Stimulated activated effector memory CD8-positive, alpha-beta T cell treated with anti-CD3 and anti-CD28 coated beads, Interleukin-12 subunit alpha, Interleukin-12 subunit beta, amount 100 ng/mL, for 72 hours (primary cell): ENCODE data around the gene LCN15.

ENCODE experiments used
- ATAC-seq: fragments of 150-1000 bp; cut with Tn5 transposase; 2 replicates; pipeline ENCODE4 v1.10.0; 2021
- DNase-seq, 2 donors: peaks; one replicate each; pipeline ENCODE4 v3.0.0; 2021 to 2022; ENCODE audit warnings: low spot score in 2 of 2
- H3K27ac Mint-ChIP-seq: one replicate; pipeline ENCODE4 v1.8.0; 2022; ENCODE audit warnings: mild to moderate bottlenecking, mixed read lengths
- H3K36me3 Mint-ChIP-seq: one replicate; pipeline ENCODE4 v1.8.0; 2022; ENCODE audit warnings: mild to moderate bottlenecking, mixed read lengths
- H3K4me1 Mint-ChIP-seq: one replicate; pipeline ENCODE4 v1.8.0; 2022; ENCODE audit warnings: mixed read lengths
- H3K4me3 Mint-ChIP-seq: one replicate; pipeline ENCODE4 v1.8.0; 2022; ENCODE audit warnings: mild to moderate bottlenecking, mixed read lengths
- H3K9me3 Mint-ChIP-seq: one replicate; pipeline ENCODE4 v1.8.0; 2022; ENCODE audit warnings: mixed read lengths

LCN15 gene

DNA sequence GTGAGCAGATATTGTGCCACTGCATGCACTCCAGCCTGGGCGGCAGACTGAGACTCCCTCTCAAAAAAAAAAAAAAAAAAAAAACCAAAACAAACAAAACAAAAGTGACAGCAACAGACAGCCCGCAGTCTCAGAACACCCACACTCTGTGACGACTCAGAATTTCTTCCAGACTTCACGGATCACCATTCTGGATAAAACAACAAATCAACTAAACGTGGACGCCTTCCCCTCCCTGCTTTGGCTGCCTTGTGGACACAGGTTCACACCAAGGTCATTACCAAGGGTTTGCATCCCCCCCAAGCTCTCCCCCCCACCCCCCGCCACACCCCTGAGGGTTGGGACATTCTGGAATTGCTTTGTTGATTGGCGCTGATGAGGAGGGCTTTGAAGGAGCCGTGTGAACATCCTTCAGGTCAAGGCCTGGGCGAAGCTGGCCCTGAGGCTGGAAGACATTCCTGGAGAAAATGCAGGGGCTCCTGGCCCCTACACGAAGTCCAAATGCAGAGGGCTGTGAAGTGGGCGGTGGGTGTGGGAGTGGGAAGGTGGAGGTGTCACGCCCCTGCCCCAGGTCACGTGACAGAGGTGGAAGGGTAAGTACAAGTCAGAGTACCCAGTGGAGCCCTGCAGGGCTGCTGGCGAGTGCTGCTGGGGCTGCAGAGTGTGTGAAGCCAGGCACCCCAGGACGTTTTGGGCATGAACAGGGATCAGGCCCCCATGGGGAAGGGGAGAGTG lies 31.7 kb downstream of the LCN15 start:
- no peak for DNase-seq
- no peak for ATAC-seq
- no peak overlapping the region for H3K4me3 Mint-ChIP-seq
- H3K36me3 Mint-ChIP-seq: peaks cover 12% of the 10 kb centered on the region
- no peak overlapping the region for H3K27ac Mint-ChIP-seq
- peaks cover 6% of the 10 kb centered on the region for H3K4me1 Mint-ChIP-seq
- H3K9me3 Mint-ChIP-seq: no peaks in the 10 kb centered on the region

DNA sequence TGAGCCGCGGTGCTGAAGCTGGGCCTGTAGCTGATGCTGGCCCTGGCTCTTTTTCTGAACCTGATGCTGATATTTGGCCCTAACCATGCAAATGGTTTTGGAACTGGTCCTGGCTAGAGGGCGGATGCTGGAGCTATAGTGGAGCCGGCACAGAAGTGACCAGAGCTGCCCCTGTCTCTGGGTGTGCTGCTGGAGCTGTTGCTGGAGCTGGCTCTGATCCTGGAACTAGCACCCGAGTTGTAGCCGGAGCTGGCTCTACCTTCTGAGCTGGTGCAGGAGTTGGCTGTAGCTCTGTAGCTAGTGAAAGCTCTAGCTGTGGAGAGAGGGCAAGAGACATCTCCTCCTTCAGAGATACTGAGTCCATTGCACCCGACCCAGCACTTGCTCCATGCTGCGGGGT lies 34.4 kb downstream of the LCN15 start:
- H3K9me3 Mint-ChIP-seq: no peaks in the 10 kb centered on the region
- ATAC-seq: no peak
- peaks cover 38% of the 10 kb centered on the region for H3K36me3 Mint-ChIP-seq
- peaks cover 16% of the 10 kb centered on the region for H3K4me1 Mint-ChIP-seq
- H3K27ac Mint-ChIP-seq: no peak overlapping the region
- peak overlapping the region; percentile 90 for H3K4me3 Mint-ChIP-seq
- DNase-seq: no peak

DNA sequence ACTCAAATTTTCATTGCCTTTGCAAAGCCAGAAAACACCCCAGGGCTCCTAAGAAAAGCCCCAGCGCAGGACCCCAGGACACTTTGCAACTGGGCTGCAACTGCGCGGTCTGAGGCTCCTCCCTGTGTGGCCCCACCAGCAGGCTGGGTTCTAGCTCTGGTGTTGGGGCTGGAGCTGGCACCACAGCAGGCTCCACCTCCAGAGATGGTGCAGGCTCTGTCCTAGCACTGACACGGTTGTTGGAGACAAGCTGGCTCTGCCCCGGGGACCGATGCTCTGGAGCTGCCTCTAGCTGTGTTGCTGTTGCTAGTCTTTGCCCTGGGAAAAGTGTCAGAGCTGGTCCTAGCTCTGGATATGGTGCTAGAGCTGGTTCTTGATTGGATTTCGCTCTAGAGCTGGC lies 35.2 kb downstream of the LCN15 start:
- no peak for DNase-seq
- Mint-ChIP-seq H3K4me1 (peaks cover 21% of the 10 kb centered on the region), H3K4me3 (peak overlapping the region; percentile 90), H3K27ac (no peak overlapping the region), H3K36me3 (peaks cover 46% of the 10 kb centered on the region), H3K9me3 (no peaks in the 10 kb centered on the region)
- ATAC-seq: no peak

DNA sequence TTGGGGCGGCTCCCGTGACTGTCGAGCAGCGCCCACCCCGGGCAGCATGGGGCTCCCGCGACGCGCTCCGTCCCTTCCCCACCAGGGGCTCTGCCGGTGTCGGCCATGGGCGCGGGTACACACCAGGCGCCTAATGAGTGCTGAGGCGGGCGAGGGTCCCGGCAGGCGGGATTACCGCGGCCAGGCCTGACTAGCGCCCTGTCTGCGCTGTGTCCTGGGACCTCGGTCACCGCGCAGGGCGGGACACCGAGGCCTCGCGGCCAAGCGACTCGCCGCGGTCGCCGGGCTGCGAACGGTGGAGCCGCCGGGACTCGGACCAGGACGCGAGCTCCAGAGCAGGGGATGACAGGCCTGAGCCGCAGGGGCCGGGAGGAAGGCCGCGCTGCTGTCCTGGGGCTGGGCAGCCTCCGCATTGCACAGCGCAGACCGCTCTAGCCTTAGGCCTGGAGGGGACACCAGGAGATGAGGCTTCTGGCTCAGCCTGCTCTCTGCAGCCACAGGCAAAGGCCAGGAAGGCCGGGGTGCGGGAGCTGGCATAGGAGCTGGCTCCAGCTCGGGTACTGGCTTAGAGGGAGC lies 35.7 kb downstream of the LCN15 start:
- Mint-ChIP-seq H3K4me1 (peaks cover 26% of the 10 kb centered on the region), H3K36me3 (peaks cover 51% of the 10 kb centered on the region)

DNA sequence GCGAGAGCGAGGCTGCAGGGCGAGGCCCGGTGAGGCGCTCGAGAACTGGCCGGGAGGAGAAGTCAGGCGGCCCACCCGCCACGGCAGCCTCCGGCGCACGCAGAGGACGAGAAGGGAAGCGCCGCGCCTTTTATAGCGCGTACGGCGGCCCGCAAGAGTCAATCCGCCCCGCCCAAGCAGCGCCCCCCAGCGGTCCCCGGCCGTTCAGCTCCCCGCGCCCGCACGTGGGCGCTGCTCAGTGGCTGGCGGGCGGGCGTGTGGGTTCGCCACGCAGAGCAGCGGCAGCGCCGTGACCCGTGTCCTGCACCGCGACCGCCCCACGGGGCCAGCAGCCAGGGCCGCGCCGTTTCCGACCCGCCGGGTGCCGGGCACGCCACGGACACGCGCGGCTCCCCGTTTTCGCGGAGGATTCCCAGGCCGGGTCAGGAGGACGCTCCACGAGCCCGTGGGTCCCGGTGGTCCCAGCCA lies 36.2 kb downstream of the LCN15 start:
- Mint-ChIP-seq H3K27ac (peak overlapping the region; percentile 96), H3K9me3 (no peaks in the 10 kb centered on the region), H3K36me3 (peaks cover 56% of the 10 kb centered on the region), H3K4me3 (peak overlapping the region; percentile 90), H3K4me1 (peaks cover 29% of the 10 kb centered on the region)
- DNase-seq (peak; percentile 95 to 98), ATAC-seq (peak; percentile 85)

More for the DNA sequence above, 35.7 kb downstream of the LCN15 start:
- Mint-ChIP-seq H3K4me3 (peak overlapping the region; percentile 90), H3K9me3 (no peaks in the 10 kb centered on the region), H3K27ac (peak overlapping the region; percentile 96)
- DNase-seq (no peak), ATAC-seq (peak; percentile 17)

DNA sequence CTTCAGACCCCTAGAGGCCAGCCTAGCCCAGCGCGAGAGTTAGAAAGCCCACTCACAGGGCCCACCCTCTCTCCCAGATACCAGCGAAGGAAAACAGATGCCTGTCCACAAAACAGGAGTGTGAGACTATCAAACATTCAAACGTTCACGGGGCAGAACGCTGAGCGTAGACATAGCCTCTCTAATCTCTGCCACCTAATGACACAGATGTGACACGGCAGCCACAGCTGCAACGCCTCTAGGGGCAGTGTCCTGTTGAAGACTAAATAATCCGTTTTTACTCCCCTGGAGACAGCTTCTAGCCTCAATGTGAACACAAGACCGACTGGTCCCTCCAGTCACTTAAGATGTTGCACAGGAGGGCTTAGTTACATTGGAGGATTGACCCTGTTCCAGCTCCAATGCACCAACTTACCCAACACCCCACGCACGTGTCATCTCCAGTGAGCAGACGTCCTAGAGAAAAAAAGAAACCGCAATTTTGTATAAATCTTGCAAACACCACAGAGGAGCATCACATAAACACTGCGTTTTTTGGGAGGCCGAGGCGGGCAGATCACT lies 37.6 kb downstream of the LCN15 start:
- no peak for DNase-seq
- H3K4me1 Mint-ChIP-seq: peaks cover 22% of the 10 kb centered on the region
- H3K36me3 Mint-ChIP-seq: peaks cover 69% of the 10 kb centered on the region
- H3K27ac Mint-ChIP-seq: peak overlapping the region; percentile 96
- ATAC-seq: peak; percentile 51
- peak overlapping the region; percentile 90 for H3K4me3 Mint-ChIP-seq
- no peaks in the 10 kb centered on the region for H3K9me3 Mint-ChIP-seq

DNA sequence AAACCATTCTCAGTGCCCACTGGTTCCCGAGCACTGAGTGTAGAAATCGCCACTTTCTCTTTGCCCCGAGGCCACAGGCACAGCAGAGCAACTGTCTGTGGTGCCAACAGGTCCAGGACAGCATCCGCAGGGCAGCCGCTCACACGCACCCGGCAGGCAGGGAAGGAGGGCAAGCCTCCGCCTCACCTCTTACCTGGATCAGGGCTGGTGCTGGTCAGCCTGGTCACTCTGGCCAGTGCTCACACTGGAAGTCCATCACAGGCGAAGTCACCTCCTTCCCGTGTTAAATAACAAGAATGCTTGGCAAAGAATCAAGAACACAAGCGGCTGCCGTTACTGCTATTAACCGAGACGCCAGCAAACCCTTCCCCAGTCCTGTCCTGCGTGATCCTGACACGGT lies 38.2 kb downstream of the LCN15 start:
- DNase-seq (no peak), ATAC-seq (no peak)
- Mint-ChIP-seq H3K4me3 (peak overlapping the region; percentile 90), H3K36me3 (peaks cover 72% of the 10 kb centered on the region), H3K4me1 (peaks cover 26% of the 10 kb centered on the region), H3K9me3 (no peaks in the 10 kb centered on the region), H3K27ac (peak overlapping the region; percentile 96)

DNA sequence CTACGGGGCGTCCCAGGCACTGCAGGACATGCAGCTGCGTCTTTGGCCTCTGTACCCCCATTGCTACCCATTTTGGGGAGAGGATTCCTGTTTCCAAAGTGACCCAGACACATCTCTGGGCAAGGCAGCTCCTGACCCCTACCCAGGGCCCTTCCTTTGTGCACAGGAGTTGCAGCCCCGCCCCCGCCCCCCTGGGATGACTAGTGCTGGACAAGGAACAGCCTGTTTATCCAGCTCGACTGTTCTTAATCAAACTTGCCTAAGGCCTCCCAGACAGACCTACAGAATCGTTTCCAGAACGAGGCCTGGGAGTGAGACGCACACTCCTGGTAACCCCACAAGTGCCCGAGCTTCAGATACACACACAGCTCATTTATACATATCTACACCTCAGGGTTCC lies 38.7 kb downstream of the LCN15 start:
- ATAC-seq: no peak
- Mint-ChIP-seq H3K4me3 (peak overlapping the region; percentile 90), H3K27ac (no peak overlapping the region)

DNA sequence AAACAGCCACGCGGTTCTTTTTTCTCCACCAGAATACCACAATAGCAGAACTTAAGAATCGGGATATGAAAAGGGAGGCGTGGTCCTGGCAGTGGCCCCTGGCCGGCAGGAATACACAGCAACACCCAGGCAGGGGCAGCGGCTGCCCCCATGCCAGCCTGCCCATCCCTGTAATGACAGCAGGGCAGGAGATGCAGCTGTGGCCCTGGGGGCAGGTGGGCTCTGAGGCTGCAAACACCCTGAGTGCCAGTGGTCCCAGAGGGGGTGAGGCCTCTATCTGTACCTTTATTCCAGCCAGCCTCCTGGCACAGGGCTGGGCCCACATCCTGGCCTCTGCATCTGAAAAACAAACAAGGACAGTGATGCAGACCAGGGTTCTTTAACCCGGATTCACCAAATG lies 39.5 kb downstream of the LCN15 start:
- Mint-ChIP-seq H3K4me3 (no peak overlapping the region), H3K36me3 (peaks cover 80% of the 10 kb centered on the region), H3K9me3 (no peaks in the 10 kb centered on the region), H3K4me1 (peaks cover 28% of the 10 kb centered on the region), H3K27ac (no peak overlapping the region)
- DNase-seq (no peak), ATAC-seq (no peak)

More for the DNA sequence above, 38.7 kb downstream of the LCN15 start:
- H3K9me3 Mint-ChIP-seq: no peaks in the 10 kb centered on the region
- DNase-seq: no peak
- peaks cover 28% of the 10 kb centered on the region for H3K4me1 Mint-ChIP-seq
- H3K36me3 Mint-ChIP-seq: peaks cover 77% of the 10 kb centered on the region

DNA sequence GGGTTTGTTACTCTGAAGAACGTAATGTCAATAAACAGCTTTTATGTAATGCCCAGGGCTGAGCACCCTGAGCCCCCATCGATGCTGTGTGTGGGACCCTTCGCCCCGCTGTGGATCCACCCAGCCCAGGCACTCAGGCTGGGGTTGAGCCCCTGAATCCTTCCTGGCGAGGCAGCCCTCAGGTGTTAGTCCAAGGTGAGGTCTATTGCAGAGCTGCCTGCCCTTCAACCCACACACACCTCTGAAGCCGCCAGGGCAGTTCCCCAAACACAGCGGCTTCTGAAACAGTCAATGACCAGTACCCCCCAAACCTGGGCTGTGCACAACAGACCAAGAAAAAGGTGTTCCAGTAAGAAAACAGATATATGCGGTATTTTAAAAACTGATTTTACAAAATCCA lies 40.3 kb downstream of the LCN15 start:
- H3K4me1 Mint-ChIP-seq: peaks cover 28% of the 10 kb centered on the region
- DNase-seq (no peak), ATAC-seq (no peak)
- H3K4me3 Mint-ChIP-seq: peak overlapping the region; percentile 14
- H3K9me3 Mint-ChIP-seq: no peaks in the 10 kb centered on the region
- no peak overlapping the region for H3K27ac Mint-ChIP-seq
- H3K36me3 Mint-ChIP-seq: peaks cover 80% of the 10 kb centered on the region

DNA sequence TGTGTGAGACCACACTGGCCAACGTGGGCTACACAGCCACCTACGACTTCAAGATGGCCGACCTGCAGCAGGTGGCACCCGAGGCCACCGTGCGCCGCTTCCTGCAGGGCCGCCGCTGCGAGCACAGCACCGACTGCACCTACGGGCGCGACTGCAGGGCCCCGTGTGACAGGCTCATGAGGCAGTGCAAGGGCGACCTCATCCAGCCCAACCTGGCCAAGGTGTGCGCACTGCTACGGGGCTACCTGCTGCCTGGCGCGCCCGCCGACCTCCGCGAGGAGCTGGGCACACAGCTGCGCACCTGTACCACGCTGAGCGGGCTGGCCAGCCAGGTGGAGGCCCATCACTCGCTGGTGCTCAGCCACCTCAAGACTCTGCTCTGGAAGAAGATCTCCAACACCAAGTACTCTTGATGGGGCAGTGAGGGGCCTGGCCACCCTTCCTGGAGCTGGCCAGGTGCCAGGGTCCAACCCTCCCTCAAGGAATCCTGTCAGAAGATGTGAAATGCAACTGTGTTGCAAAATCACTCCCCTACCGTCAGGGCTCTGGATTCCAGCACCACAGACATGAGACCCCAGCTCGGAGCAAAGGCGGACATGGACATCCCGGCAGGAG lies 40.8 kb downstream of the LCN15 start:
- H3K4me1 Mint-ChIP-seq: peaks cover 28% of the 10 kb centered on the region
- no peaks in the 10 kb centered on the region for H3K9me3 Mint-ChIP-seq
- ATAC-seq (no peak), DNase-seq (no peak)
- H3K4me3 Mint-ChIP-seq: peak overlapping the region; percentile 14
- H3K36me3 Mint-ChIP-seq: peaks cover 77% of the 10 kb centered on the region
- no peak overlapping the region for H3K27ac Mint-ChIP-seq

DNA sequence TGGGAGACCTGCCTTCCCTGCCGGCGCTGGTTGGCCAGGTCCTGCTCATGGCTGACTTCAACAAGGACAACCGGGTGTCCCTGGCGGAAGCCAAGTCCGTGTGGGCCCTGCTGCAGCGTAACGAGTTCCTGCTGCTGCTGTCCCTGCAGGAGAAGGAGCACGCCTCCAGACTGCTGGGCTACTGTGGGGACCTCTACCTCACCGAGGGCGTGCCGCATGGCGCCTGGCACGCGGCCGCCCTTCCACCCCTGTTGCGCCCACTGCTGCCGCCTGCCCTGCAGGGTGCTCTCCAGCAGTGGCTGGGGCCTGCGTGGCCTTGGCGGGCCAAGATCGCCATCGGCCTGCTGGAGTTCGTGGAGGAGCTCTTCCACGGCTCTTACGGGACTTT lies 41.4 kb downstream of the LCN15 start:
- Mint-ChIP-seq H3K9me3 (no peaks in the 10 kb centered on the region), H3K27ac (peak overlapping the region; percentile 43), H3K4me1 (peaks cover 28% of the 10 kb centered on the region), H3K4me3 (no peak overlapping the region), H3K36me3 (peaks cover 72% of the 10 kb centered on the region)
- ATAC-seq: no peak
- no peak for DNase-seq

DNA sequence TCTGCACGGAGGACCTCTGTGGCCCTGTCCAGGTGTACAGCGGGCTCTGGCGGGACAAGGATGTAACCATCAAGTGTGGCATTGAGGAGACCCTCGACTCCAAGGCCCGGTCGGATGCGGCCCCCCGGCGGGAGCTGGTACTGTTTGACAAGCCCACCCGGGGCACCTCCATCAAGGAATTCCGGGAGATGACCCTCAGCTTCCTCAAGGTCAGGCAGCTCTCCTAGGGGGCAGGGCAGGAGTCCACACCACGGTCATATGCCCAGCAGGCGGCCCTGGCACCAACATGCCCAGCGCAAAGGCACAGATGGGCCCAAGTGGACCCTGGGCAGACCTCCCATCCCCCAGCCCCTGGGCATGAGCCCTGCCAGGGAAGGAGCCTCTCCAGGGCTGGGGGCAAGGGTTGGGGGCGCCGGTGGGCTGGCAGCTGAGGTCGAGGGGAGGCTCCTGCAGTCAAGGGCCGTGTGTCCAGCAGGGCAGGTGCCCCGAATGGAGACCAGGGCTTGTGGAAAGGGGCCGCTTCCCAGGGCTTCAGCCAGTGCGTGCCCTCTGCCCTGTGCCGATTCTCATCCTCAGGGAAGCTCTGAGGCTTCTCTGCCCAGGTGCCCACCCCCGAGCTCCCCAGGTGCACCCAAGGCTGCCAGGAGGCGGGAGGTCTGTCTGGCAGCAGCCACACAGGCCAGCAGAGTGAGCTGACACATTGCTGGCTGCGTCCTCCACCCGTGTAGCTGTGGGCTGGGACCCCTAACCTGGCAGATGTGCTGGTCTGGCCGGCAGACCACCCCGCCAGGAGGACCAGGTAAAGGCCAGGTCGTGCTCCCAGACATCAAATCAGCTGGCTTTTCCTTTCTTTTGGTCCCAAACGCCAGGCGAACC lies 42.0 kb downstream of the LCN15 start:
- DNase-seq (no peak), ATAC-seq (no peak)
- peak overlapping the region; percentile 43 for H3K27ac Mint-ChIP-seq
- H3K4me1 Mint-ChIP-seq: peaks cover 28% of the 10 kb centered on the region
- no peak overlapping the region for H3K4me3 Mint-ChIP-seq
- peaks cover 66% of the 10 kb centered on the region for H3K36me3 Mint-ChIP-seq
- no peaks in the 10 kb centered on the region for H3K9me3 Mint-ChIP-seq

DNA sequence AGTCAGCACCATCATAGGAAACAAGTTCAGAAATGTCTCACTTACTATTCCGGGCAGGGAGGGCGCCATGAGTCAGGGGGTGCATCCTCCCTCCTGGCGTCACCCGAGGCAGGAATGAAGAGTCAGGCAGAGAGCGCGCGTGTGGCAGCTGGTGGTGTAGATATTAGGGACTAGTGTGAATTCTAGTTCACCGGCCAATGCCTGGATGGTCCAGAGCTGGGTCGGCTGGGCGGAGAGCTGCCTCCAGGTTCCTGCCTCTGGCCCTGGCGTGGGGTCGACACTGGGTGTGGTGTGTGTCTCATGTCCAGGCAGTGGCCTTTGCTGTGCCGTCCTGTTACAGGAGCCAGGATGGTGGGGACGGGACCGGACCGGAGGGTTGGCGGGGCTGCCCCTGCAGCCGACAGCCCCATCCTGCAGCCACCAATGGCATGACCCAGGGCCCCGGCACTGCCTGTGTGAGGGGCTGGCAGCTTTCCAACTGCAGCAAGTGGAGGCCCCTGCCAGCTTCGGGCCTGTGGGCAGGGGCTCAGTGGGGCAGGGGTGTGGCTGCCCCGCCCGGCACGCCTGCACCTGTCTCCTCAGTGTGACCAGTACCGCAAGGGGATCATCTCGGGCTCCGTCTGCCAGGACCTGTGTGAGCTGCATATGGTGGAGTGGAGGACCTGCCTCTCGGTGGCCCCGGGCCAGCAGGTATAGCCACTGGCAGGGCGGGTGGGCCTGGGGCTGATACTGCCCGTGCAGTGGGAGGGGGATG lies 42.8 kb downstream of the LCN15 start:
- peak overlapping the region; percentile 79 for H3K27ac Mint-ChIP-seq

More for the DNA sequence above, 42.8 kb downstream of the LCN15 start:
- ATAC-seq (no peak), DNase-seq (no peak)
- no peaks in the 10 kb centered on the region for H3K9me3 Mint-ChIP-seq
- H3K4me3 Mint-ChIP-seq: no peak overlapping the region
- H3K4me1 Mint-ChIP-seq: peaks cover 22% of the 10 kb centered on the region
- peaks cover 57% of the 10 kb centered on the region for H3K36me3 Mint-ChIP-seq
